ENCODE results near the gene SLC13A5. TPM values are rescaled to one million over a fixed set of nuclear protein-coding genes. Genes with fewer than 3 reads are reported as not detected.

SLC13A5 gene
- polyA plus RNA-seq, 1 of the 3 experiments (the other 2 are of a cell fraction), result not detected

GRCh38 chr17:6757747-6758146 is 44.6 kb upstream of the SLC13A5 start:
- POLR2A ChIA-PET, result no interaction called here
- H4K20me1 ChIP-seq (ENCODE audit: insufficient read depth), result no peaks in the 10 kb centered on the region
- H3F3A ChIP-seq (replicated peaks; ENCODE audit: insufficient read depth), result peaks cover 4% of the 10 kb centered on the region
- no peaks in the 10 kb centered on the region for H3K36me3 ChIP-seq (replicated peaks in 1 of 2; ENCODE audit: control insufficient read depth in 1 of 2, insufficient read depth in 2 of 2, low read length in 1 of 2)
- WGBS (ENCODE audit: low lambda C conversion rate), result 63% methylated on average over 2 of the region's 2 CpGs
- H3K27me3 ChIP-seq (ENCODE audit: insufficient read depth), result no peaks in the 10 kb centered on the region
- peaks cover 4 to 9% of the 10 kb centered on the region in 2 experiments; a peak in 3 of 4 replicates for H3K4me1 ChIP-seq (ENCODE audit: control insufficient read depth in 1 of 2, insufficient read depth in 2 of 2, low read depth in 1 of 2, low read length in 1 of 2)
- CTCF ChIA-PET, result no interaction called here
- TF ChIP-seq RAD21 (IDR thresholded peaks at IDR 0.05; ENCODE audit: low read length) (no peak), FOSL2 (IDR thresholded peaks at IDR 0.05; ENCODE audit: borderline replicate concordance, low read depth) (no peak), RCOR1 (IDR thresholded peaks at IDR 0.05; ENCODE audit: low read length) (no peak), POLR2AphosphoS5 (IDR thresholded peaks at IDR 0.05; ENCODE audit: low read depth, low read length) (no peak), FOXJ3 (CRISPR knock-in tag; IDR thresholded peaks at IDR 0.05) (no peak), TCF12 (IDR thresholded peaks at IDR 0.05) (no peak), TAF1 (IDR thresholded peaks at IDR 0.05; ENCODE audit: borderline replicate concordance, low read depth, low read length) (no peak), JUND (IDR thresholded peaks at IDR 0.05) (no peak), ZBTB33 (IDR thresholded peaks at IDR 0.05; ENCODE audit: borderline replicate concordance, low read depth) (no peak), IRF3 (IDR thresholded peaks at IDR 0.05; ENCODE audit: low read depth, low read length) (no peak), ELF1 (IDR thresholded peaks at IDR 0.05) (no peak), GATA2 (CRISPR knock-in tag; IDR thresholded peaks at IDR 0.05) (no peak)
- H3K9me3 ChIP-seq, result no peaks in the 10 kb centered on the region
- no peaks in the 10 kb centered on the region for H3K9me2 ChIP-seq
- DNase-seq, result no peak
- no peak overlapping the region for H3K4me3 ChIP-seq (ENCODE audit: low read depth in 2 of 2, low read length in 1 of 2)
- no peak overlapping the region for H3K27ac ChIP-seq (ENCODE audit: low read depth in 2 of 2, low read length in 1 of 2)
- no peaks in the 10 kb centered on the region for H3K79me2 ChIP-seq (ENCODE audit: insufficient read depth)
- H2AFZ ChIP-seq (ENCODE audit: low read depth), result no peak overlapping the region
- no peak overlapping the region for H3K4me2 ChIP-seq
- H3K9ac ChIP-seq, result no peak overlapping the region

GRCh38 chr17:6756425-6757031 is 43.4 kb upstream of the SLC13A5 start:
- TF ChIP-seq ELF1 (IDR thresholded peaks at IDR 0.05) (no peak), FOSL2 (IDR thresholded peaks at IDR 0.05; ENCODE audit: borderline replicate concordance, low read depth) (no peak)
- Histone ChIP-seq H3K79me2 (ENCODE audit: insufficient read depth) (no peaks in the 10 kb centered on the region), H3K9me3 (no peaks in the 10 kb centered on the region), H3K4me1 (ENCODE audit: control insufficient read depth in 1 of 2, insufficient read depth in 2 of 2, low read depth in 1 of 2, low read length in 1 of 2) (peaks cover 4 to 13% of the 10 kb centered on the region in 2 experiments; a peak in 3 of 4 replicates), H3K27ac (ENCODE audit: low read depth in 2 of 2, low read length in 1 of 2) (no peak overlapping the region), H2AFZ (ENCODE audit: low read depth) (no peak overlapping the region), H3F3A (replicated peaks; ENCODE audit: insufficient read depth) (peaks cover 12% of the 10 kb centered on the region), H3K4me3 (ENCODE audit: low read depth in 2 of 2, low read length in 1 of 2) (no peak overlapping the region), H3K4me2 (no peak overlapping the region), H4K20me1 (ENCODE audit: insufficient read depth) (no peaks in the 10 kb centered on the region), H3K36me3 (replicated peaks in 1 of 2; ENCODE audit: control insufficient read depth in 1 of 2, insufficient read depth in 2 of 2, low read length in 1 of 2) (no peaks in the 10 kb centered on the region), H3K9me2 (no peaks in the 10 kb centered on the region), H3K9ac (no peak overlapping the region), H3K27me3 (ENCODE audit: insufficient read depth) (no peaks in the 10 kb centered on the region)
- WGBS (ENCODE audit: low lambda C conversion rate), result 63% methylated on average over 12 of the region's 13 CpGs
- ChIA-PET POLR2A (no interaction called here), CTCF (no interaction called here)
- no peak for DNase-seq

Measured in SK-N-SH (cell line).